BLaER1 (cell line): ENCODE measurements around the gene RERG.
"Not testable (repeated sequence)": the region's sequence is repeated elsewhere in the genome, so short reads cannot be mapped to it uniquely, and the experiment has no call there.

Experiments
- H3K27ac ChIP-seq: shearing (Covaris generic); formaldehyde crosslinking; 2 replicates; pipeline ENCODE4 v1.8.1; 2022
- H3K27me3 ChIP-seq: shearing (Covaris generic); formaldehyde crosslinking; 2 replicates; pipeline ENCODE4 v1.8.1; 2022
- H3K36me3 ChIP-seq: shearing (Covaris generic); formaldehyde crosslinking; 2 replicates; pipeline ENCODE4 v1.8.1; 2022
- H3K4me1 ChIP-seq: shearing (Covaris generic); formaldehyde crosslinking; 2 replicates; pipeline ENCODE4 v1.8.1; 2022
- H3K4me2 ChIP-seq: shearing (Covaris generic); formaldehyde crosslinking; 2 replicates; pipeline ENCODE4 v1.8.1; 2022
- H3K4me3 ChIP-seq: shearing (Covaris generic); formaldehyde crosslinking; 2 replicates; pipeline ENCODE4 v1.8.1; 2022
- H3K9ac ChIP-seq: shearing (Covaris generic); formaldehyde crosslinking; 2 replicates; pipeline ENCODE4 v1.8.1; 2022
- H3K9me3 ChIP-seq: shearing (Covaris generic); formaldehyde crosslinking; 2 replicates; pipeline ENCODE4 v1.8.1; 2022
- H4K20me1 ChIP-seq: shearing (Covaris generic); formaldehyde crosslinking; 2 replicates; pipeline ENCODE4 v1.8.1; 2022
- Cebpa-rat ChIP-seq: shearing (Covaris generic); IDR thresholded peaks from 2 replicates; pipeline ENCODE4 v1.8.1; 2022

The RERG gene

DNA sequence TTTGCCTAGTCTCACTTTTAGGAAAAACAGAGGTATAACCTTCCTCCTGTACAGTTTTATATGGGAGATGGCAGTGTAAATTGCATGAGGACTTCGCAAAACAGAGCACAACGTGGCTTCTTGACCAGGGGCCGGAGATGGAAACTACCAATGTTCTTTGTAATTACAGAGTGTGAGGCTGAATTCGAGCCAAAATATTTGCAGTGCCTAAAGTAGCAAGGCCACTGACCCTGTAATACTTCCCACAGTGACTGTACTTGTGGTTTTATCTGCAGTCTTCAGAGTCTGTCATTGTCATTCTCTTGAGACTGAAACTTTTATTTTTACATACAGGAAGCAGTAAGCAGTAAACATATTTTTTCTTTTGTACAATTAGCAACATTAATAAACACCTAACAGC, 98.9 kb downstream of the RERG start:
- Histone ChIP-seq H3K9me3 (no peaks in the 10 kb centered on the region), H3K27ac (no peak overlapping the region)

DNA sequence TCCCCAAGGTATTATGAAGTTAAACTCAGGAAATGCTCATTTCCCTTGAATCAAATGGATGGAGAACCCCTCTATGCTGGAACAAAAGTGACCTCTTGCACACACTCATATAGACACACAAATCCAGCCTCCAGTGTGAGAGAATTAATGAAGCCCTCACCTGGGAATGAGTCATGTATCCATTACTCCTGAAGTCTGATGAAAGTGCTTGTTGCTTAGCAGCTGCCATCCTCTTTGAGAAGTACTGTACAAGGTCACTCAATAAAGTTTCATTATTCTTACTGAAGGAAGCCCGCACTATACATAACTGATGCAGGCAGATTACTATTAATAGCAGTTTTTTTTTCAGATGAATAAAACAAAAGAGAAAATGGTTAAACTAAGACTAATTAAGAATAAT, 102.3 kb downstream of the RERG start:
- no peak for TF ChIP-seq Cebpa-rat
- H3K27ac ChIP-seq = no peak overlapping the region

More for the DNA sequence above, 98.9 kb downstream of the RERG start:
- TF ChIP-seq Cebpa-rat = no peak
- Histone ChIP-seq H3K36me3 (no peaks in the 10 kb centered on the region), H4K20me1 (no peaks in the 10 kb centered on the region), H3K4me1 (peaks cover 23% of the 10 kb centered on the region), H3K4me2 (peak overlapping the region; percentile 61), H3K4me3 (no peak overlapping the region), H3K9ac (no peak overlapping the region), H3K27me3 (no peaks in the 10 kb centered on the region)

DNA sequence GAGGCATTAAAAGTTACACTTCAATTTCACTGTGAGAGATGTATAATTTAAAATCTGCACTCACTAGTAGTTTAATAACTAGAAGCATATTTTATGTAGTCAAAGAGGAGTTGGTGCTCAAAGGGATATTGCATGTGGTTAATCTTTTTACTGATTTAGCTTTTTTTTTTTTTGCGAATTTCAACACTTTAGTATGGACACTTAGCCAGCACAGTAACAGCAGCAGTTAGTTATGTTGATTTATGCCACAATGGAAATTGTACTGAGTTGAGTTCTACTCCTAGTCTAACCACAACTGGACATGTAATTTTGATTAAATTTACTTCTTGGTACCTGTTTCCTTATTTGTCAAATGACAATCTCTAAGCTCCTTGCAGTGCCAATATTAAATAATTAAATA, 104.2 kb downstream of the RERG start:
- H3K4me3 ChIP-seq = no peak overlapping the region
- no peaks in the 10 kb centered on the region for H3K9me3 ChIP-seq
- H3K27me3 ChIP-seq = no peaks in the 10 kb centered on the region
- H3K36me3 ChIP-seq = no peaks in the 10 kb centered on the region
- no peak for TF ChIP-seq Cebpa-rat
- H3K27ac ChIP-seq = no peak overlapping the region
- no peak overlapping the region for H3K4me2 ChIP-seq
- H3K9ac ChIP-seq = no peak overlapping the region
- no peaks in the 10 kb centered on the region for H4K20me1 ChIP-seq
- peaks cover 12% of the 10 kb centered on the region for H3K4me1 ChIP-seq

More for the DNA sequence above, 102.3 kb downstream of the RERG start:
- Histone ChIP-seq H3K27me3 (no peaks in the 10 kb centered on the region), H3K36me3 (no peaks in the 10 kb centered on the region), H3K9ac (no peak overlapping the region), H3K4me2 (no peak overlapping the region), H4K20me1 (no peaks in the 10 kb centered on the region), H3K9me3 (no peaks in the 10 kb centered on the region), H3K4me1 (peaks cover 23% of the 10 kb centered on the region), H3K4me3 (no peak overlapping the region)

DNA sequence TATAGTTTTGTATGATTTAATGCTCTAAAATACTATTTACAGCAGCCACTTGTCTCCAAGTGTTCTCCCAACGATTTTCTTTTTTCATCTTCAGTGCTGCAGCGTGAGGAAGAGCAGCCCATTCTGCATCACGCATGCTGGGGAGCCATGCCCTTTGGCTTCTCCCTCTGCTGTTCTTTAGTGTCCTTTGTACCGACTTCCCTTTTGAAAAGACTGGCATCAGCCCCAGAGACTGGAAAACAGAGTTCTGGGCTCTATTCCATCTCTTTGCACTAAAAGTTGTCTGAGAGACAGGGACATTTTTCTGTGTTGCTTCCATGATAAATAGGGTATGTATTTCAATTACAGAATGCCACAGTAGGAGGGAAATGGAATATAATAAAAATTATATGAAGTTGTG, 105.1 kb downstream of the RERG start:
- Histone ChIP-seq H3K4me2 (no peak overlapping the region), H3K27me3 (no peaks in the 10 kb centered on the region), H3K9me3 (no peaks in the 10 kb centered on the region), H3K4me3 (no peak overlapping the region), H3K9ac (no peak overlapping the region), H4K20me1 (no peaks in the 10 kb centered on the region), H3K36me3 (no peaks in the 10 kb centered on the region), H3K27ac (no peak overlapping the region), H3K4me1 (peaks cover 7% of the 10 kb centered on the region)
- no peak for TF ChIP-seq Cebpa-rat

DNA sequence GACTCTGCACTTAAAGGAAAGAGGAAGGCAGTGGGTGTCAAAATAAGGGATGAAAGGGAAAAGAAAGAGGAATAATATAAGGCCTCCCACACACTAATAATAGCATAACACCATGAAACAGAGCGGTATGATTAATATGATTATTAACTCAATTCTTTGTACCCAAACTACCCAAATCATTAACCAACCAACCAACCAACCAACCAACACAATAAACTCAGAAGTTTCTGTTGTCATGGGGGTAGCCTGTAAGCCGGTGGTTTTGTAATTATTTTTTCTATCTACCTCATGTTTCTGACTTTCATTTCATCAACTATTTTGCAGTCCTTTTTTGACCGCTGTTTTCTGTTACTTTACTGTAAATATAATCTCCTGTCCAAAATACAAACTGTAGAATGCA, 105.8 kb downstream of the RERG start:
- no peaks in the 10 kb centered on the region for H3K27me3 ChIP-seq
- H3K4me1 ChIP-seq = peaks cover under 1% of the 10 kb centered on the region; the same call in 1 of the 2 replicates
- no peaks in the 10 kb centered on the region for H4K20me1 ChIP-seq
- H3K9me3 ChIP-seq = no peaks in the 10 kb centered on the region
- no peak overlapping the region for H3K27ac ChIP-seq
- no peak for TF ChIP-seq Cebpa-rat
- no peak overlapping the region for H3K4me2 ChIP-seq
- no peak overlapping the region for H3K4me3 ChIP-seq
- no peak overlapping the region for H3K9ac ChIP-seq
- no peaks in the 10 kb centered on the region for H3K36me3 ChIP-seq

DNA sequence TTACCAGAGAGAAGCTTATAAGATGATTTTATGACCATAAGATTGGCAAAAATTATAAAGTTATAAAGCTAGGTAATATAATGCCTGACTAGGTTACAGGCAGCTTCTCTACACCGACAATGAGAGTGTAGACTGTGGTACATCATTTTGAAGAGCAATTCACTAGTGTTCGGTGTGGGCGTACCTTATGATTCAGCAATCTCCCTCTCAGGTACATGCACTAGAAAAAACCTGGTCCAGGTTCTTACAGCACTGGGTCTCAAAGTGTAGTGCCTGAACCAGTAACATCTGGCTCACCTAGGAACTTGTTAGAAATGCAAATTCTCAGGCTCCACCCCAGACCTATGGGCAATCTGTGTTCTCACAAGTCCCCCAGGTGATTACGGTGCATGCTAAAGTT, 106.7 kb downstream of the RERG start:
- no peak for TF ChIP-seq Cebpa-rat
- Histone ChIP-seq H3K4me3 (no peak overlapping the region), H3K27ac (no peak overlapping the region), H3K9ac (no peak overlapping the region), H3K27me3 (no peaks in the 10 kb centered on the region), H3K36me3 (no peaks in the 10 kb centered on the region), H3K4me1 (no peaks in the 10 kb centered on the region), H4K20me1 (no peaks in the 10 kb centered on the region), H3K4me2 (no peak overlapping the region), H3K9me3 (no peaks in the 10 kb centered on the region)

DNA sequence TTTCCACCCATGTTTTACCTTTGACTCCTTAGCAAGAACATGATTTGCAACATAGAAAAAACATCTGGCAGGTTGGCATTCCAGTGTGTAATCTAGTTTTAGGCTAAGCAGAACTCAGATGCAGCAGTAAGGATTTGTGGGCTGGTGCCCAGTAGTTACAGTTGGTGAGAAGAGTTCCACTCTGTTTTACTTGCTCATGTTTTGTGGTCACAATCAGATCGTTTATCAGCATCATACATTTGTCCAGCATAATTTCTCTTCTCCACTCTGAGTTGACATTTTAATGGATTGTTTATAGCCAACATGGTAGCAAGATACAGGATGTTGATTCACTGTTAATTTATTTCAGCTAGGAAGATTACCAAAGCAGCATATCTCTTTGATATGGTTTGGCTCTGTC, 128.4 kb downstream of the RERG start:
- H3K4me2 ChIP-seq = no peak overlapping the region
- H3K36me3 ChIP-seq = no peaks in the 10 kb centered on the region
- no peaks in the 10 kb centered on the region for H4K20me1 ChIP-seq
- H3K4me3 ChIP-seq = no peak overlapping the region
- H3K9me3 ChIP-seq = no peaks in the 10 kb centered on the region
- H3K27me3 ChIP-seq = no peaks in the 10 kb centered on the region
- H3K27ac ChIP-seq = no peak overlapping the region
- no peak for TF ChIP-seq Cebpa-rat
- no peak overlapping the region for H3K9ac ChIP-seq
- H3K4me1 ChIP-seq = no peaks in the 10 kb centered on the region

DNA sequence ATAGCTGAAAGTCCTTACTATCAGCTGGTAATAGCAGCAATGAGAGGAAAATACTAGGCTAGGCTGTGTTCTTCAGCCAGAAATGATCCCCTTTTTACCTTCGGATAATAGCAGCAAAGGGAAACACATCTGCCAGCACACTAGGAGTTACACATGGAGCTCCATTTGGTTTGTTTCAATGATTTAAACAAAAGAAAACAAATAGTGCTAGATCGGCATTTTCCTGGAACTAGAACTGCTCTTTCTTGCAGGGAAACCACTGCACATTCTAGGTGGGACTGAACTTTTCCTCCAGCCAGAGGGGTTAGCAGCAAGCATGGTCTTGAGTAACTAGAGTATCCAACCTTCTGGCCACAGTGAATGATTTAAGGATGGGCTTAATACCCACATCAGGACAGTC, 130.8 kb downstream of the RERG start:
- H3K4me3 ChIP-seq = no peak overlapping the region
- no peaks in the 10 kb centered on the region for H4K20me1 ChIP-seq
- no peak overlapping the region for H3K27ac ChIP-seq
- H3K9ac ChIP-seq = no peak overlapping the region
- H3K4me2 ChIP-seq = no peak overlapping the region
- H3K36me3 ChIP-seq = no peaks in the 10 kb centered on the region
- no peaks in the 10 kb centered on the region for H3K4me1 ChIP-seq
- no peaks in the 10 kb centered on the region for H3K9me3 ChIP-seq
- H3K27me3 ChIP-seq = no peaks in the 10 kb centered on the region
- TF ChIP-seq Cebpa-rat = no peak

DNA sequence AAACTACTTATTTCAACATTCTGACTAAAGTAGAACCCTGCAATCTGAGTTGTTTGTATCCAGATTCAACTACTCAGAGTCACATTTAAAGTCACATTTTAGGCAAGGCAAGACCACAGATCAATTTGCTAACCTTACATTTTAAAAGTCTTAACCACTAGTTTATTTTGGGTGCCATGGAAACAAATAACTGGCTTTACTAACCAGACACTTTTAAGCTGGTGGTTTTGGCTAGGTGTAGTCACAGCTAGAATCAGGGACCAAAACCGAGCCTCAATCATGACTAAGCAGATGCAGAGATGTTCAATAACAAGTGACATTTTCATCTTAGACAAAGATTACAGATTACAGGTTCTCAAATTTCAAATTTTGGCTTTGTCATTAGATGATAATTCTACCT, 133.1 kb downstream of the RERG start:
- Histone ChIP-seq H3K4me3 (no peak overlapping the region), H3K4me1 (no peaks in the 10 kb centered on the region), H3K4me2 (no peak overlapping the region), H3K9ac (no peak overlapping the region), H3K36me3 (no peaks in the 10 kb centered on the region), H3K27me3 (no peaks in the 10 kb centered on the region), H3K27ac (no peak overlapping the region), H3K9me3 (no peaks in the 10 kb centered on the region), H4K20me1 (no peaks in the 10 kb centered on the region)
- TF ChIP-seq Cebpa-rat = no peak

DNA sequence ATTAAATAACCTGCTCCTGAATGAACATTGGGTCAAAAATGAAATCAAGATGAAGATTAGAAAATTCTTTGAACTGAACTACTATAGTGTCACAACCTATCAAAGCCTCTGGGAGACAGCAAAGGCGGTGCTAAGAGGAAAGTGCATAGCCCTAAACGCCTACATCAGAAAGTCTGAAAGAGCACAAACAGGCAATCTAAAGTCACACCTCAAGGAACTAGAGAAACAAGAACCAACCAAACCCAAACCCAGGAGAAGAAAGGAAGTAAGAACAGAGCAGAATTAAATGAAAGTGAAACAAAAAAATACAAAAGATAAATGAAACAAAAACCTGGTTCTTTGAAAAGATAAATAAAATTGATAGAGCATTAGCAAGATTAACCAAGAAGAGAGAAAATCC, 143.5 kb downstream of the RERG start:
- not testable (repeated sequence) for H3K27me3 ChIP-seq, H3K27ac ChIP-seq, H3K4me1 ChIP-seq, H4K20me1 ChIP-seq, H3K4me2 ChIP-seq, H3K9me3 ChIP-seq, H3K9ac ChIP-seq, H3K4me3 ChIP-seq, H3K36me3 ChIP-seq

DNA sequence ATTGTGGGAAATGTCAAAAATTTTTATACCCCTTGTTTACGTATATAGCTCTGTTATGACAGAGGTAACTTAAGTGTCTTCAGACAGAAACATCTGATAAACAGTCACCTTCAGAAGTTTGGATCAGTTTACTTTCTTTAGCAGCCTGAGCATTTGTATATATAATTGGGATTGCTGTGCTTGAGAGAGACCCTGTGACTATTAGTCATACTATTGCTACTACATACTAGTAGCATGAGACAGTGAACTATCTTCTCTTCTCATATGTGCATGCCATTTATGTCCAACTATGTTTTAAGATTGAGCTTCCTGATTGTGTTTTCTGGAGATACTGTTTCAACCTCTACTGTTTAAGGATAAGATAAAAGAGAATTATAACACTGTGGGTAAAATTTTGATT, 146.9 kb downstream of the RERG start:
- no peaks in the 10 kb centered on the region for H3K27me3 ChIP-seq
- H3K27ac ChIP-seq = no peak overlapping the region
- no peak overlapping the region for H3K4me3 ChIP-seq
- H4K20me1 ChIP-seq = no peaks in the 10 kb centered on the region
- no peaks in the 10 kb centered on the region for H3K9me3 ChIP-seq
- H3K36me3 ChIP-seq = no peaks in the 10 kb centered on the region
- no peak overlapping the region for H3K9ac ChIP-seq
- no peak overlapping the region for H3K4me2 ChIP-seq
- TF ChIP-seq Cebpa-rat = no peak
- no peaks in the 10 kb centered on the region for H3K4me1 ChIP-seq
